Activated CD8-positive, alpha-beta memory T cell treated with anti-CD3 and anti-CD28 coated beads for 24 hours (primary cell): Measurements from ENCODE around the gene RIC1.
"Not testable (repeated sequence)": the region's sequence is repeated elsewhere in the genome, so short reads cannot be mapped to it uniquely, and the experiment has no call there.

Experiments used
- DNase-seq: peaks from one replicate; pipeline ENCODE4 v3.0.0-alpha.2; 2020

Gene RIC1

GRCh38 chr9:5675046-5675445 is 46.1 kb downstream of the RIC1 start:
- DNase-seq = not testable (repeated sequence)

GRCh38 chr9:5683591-5683990 is 54.7 kb downstream of the RIC1 start:
- not testable (repeated sequence) for DNase-seq

- no peak for DNase-seq
Observed at GRCh38 chr9:5684101-5684500, 55.2 kb downstream of the RIC1 start.

GRCh38 chr9:5688109-5688508 is 59.2 kb downstream of the RIC1 start:
- DNase-seq = no peak

GRCh38 chr9:5690278-5690677 is 61.4 kb downstream of the RIC1 start:
- DNase-seq = no peak

- no peak for DNase-seq
Observed at GRCh38 chr9:5695860-5696259, 67.0 kb downstream of the RIC1 start.

- no peak for DNase-seq
Observed at GRCh38 chr9:5696884-5697283, 68.0 kb downstream of the RIC1 start.

GRCh38 chr9:5698004-5698403 is 69.1 kb downstream of the RIC1 start:
- no peak for DNase-seq

- DNase-seq = no peak
Observed at GRCh38 chr9:5698810-5699556, 70.1 kb downstream of the RIC1 start.

GRCh38 chr9:5708414-5708813 is 79.5 kb downstream of the RIC1 start:
- no peak for DNase-seq

GRCh38 chr9:5712651-5713390 is 83.9 kb downstream of the RIC1 start:
- no peak for DNase-seq

GRCh38 chr9:5714501-5715401 is 85.8 kb downstream of the RIC1 start:
- DNase-seq = no peak

- DNase-seq = no peak
Observed at GRCh38 chr9:5715548-5716127, 86.7 kb downstream of the RIC1 start.

- not testable (repeated sequence) for DNase-seq
Observed at GRCh38 chr9:5717434-5717833, 88.5 kb downstream of the RIC1 start.

- DNase-seq = no peak
Observed at GRCh38 chr9:5718296-5719032, 89.6 kb downstream of the RIC1 start.

- no peak for DNase-seq
Observed at GRCh38 chr9:5719100-5719926, 90.4 kb downstream of the RIC1 start.

GRCh38 chr9:5720151-5720550 is 91.2 kb downstream of the RIC1 start:
- no peak for DNase-seq

GRCh38 chr9:5721279-5722087 is 92.6 kb downstream of the RIC1 start:
- no peak for DNase-seq

- DNase-seq = not testable (repeated sequence)
Observed at GRCh38 chr9:5722679-5723078, 93.8 kb downstream of the RIC1 start.

GRCh38 chr9:5735072-5735471 is 106.2 kb downstream of the RIC1 start:
- no peak for DNase-seq
